Measurements from ENCODE around the gene MBTD1.
"Not testable (repeated sequence)": the region's sequence is repeated elsewhere in the genome, so short reads cannot be mapped to it uniquely, and the experiment has no call there.

Gene MBTD1

GRCh38 chr17:51180486-51180885, 79.4 kb downstream of the MBTD1 start:
- DNase-seq: peak; percentile 34

DNA sequence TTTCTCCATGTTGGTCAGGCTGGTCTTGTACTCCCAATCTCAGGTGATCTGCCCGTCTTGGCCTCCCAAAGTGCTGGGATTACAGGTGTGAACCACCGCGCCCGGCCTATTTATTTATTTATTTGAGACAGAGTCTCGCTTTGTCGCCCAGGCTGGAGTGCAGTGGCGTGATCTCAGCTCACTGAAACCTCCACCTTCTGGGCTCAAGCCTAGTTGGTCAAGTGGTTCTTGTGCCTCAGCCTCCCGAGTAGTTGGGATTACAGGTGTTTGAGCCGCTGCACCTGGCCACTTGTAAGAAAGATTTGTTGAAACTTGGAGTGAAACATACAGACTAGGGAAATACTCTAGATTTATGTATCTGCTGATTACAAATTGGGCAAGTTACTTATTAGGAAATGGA, 87.8 kb downstream of the MBTD1 start:
- H3K9me3 ChIP-seq (ENCODE audit: severe bottlenecking); H3K27me3 ChIP-seq (ENCODE audit: insufficient read depth, low read depth, severe bottlenecking); H3K27ac ChIP-seq; H3K4me3 ChIP-seq (ENCODE audit: low read depth, low read length); DNase-seq: not testable (repeated sequence)
- H3K36me3 ChIP-seq: peaks cover 71% of the 10 kb centered on the region

More at GRCh38 chr17:51180486-51180885, 79.4 kb downstream of the MBTD1 start:
- no peaks in the 10 kb centered on the region for H3K27me3 ChIP-seq (ENCODE audit: insufficient read depth, low read depth, severe bottlenecking)
- TF ChIP-seq CTCF (IDR thresholded peaks at IDR 0.05; ENCODE audit: low read depth, low read length): no peak
- peaks cover 45% of the 10 kb centered on the region for H3K36me3 ChIP-seq
- H3K4me3 ChIP-seq (ENCODE audit: low read depth, low read length): no peak overlapping the region
- no peaks in the 10 kb centered on the region for H3K9me3 ChIP-seq (ENCODE audit: severe bottlenecking)
- H3K27ac ChIP-seq: peak overlapping the region; percentile 7; the same call in 1 of the 2 replicates

DNA sequence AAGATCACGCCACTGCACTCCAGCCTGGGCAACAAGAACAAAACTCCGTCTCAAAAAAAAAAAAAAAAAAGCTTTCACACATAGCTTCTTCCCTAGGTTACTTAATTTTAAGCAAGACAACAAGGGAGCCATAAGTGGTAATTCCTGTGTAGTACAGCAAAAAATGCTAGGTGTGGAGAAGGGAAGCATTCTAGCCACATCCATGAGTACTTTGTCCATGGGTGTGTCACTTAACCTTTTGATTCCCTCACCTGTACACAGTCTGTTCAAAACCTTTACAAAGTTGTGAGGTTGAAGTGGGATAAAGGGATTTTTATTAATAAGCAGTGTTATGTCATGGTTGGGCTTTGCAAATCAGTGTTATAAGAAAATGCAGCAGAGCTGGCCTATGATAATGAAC, 89.1 kb downstream of the MBTD1 start:
- no peak for DNase-seq
- H3K36me3 ChIP-seq: peaks cover 74% of the 10 kb centered on the region

DNA sequence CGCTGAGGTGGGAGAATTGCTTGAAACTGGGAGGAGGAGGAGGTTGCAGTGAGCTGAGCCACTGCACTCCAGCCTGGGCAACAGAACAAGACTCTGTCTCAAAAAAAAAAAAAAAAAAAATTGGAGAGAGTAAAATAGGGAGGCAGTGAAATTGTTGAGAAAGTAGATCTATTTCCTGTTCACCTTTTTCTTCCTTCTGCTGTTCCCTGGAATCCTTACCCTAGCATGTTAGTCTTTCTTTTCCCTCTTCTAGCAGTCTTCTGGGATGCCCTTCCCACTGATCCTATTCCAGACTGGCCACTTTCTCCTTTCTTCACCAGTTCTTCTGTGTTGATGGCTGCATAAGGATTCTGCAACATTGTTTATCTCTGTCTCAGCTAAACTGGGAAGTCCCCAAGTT, 90.5 kb downstream of the MBTD1 start:
- H3K36me3 ChIP-seq: peaks cover 69% of the 10 kb centered on the region
- no peak overlapping the region for H3K27ac ChIP-seq
- H3K4me3 ChIP-seq (ENCODE audit: low read depth, low read length): no peak overlapping the region
- TF ChIP-seq CTCF (IDR thresholded peaks at IDR 0.05; ENCODE audit: low read depth, low read length): no peak
- DNase-seq: no peak
- no peaks in the 10 kb centered on the region for H3K27me3 ChIP-seq (ENCODE audit: insufficient read depth, low read depth, severe bottlenecking)
- no peaks in the 10 kb centered on the region for H3K9me3 ChIP-seq (ENCODE audit: severe bottlenecking)

More for the DNA sequence above, 89.1 kb downstream of the MBTD1 start:
- no peak overlapping the region for H3K4me3 ChIP-seq (ENCODE audit: low read depth, low read length)
- no peaks in the 10 kb centered on the region for H3K27me3 ChIP-seq (ENCODE audit: insufficient read depth, low read depth, severe bottlenecking)
- H3K27ac ChIP-seq: no peak overlapping the region
- H3K9me3 ChIP-seq (ENCODE audit: severe bottlenecking): no peaks in the 10 kb centered on the region
- no peak for TF ChIP-seq CTCF (IDR thresholded peaks at IDR 0.05; ENCODE audit: low read depth, low read length)

- H3K4me3 ChIP-seq (ENCODE audit: low read depth, low read length): peak overlapping the region; percentile 93
- peak; percentile 75 for DNase-seq
- peak; percentile 87 for TF ChIP-seq CTCF (IDR thresholded peaks at IDR 0.05; ENCODE audit: low read depth, low read length)
- no peaks in the 10 kb centered on the region for H3K27me3 ChIP-seq (ENCODE audit: insufficient read depth, low read depth, severe bottlenecking)
- H3K36me3 ChIP-seq: peaks cover 76% of the 10 kb centered on the region
- no peaks in the 10 kb centered on the region for H3K9me3 ChIP-seq (ENCODE audit: severe bottlenecking)
- H3K27ac ChIP-seq: peak overlapping the region; percentile 94
Measured at GRCh38 chr17:51166987-51167931, 92.6 kb downstream of the MBTD1 start.

DNA sequence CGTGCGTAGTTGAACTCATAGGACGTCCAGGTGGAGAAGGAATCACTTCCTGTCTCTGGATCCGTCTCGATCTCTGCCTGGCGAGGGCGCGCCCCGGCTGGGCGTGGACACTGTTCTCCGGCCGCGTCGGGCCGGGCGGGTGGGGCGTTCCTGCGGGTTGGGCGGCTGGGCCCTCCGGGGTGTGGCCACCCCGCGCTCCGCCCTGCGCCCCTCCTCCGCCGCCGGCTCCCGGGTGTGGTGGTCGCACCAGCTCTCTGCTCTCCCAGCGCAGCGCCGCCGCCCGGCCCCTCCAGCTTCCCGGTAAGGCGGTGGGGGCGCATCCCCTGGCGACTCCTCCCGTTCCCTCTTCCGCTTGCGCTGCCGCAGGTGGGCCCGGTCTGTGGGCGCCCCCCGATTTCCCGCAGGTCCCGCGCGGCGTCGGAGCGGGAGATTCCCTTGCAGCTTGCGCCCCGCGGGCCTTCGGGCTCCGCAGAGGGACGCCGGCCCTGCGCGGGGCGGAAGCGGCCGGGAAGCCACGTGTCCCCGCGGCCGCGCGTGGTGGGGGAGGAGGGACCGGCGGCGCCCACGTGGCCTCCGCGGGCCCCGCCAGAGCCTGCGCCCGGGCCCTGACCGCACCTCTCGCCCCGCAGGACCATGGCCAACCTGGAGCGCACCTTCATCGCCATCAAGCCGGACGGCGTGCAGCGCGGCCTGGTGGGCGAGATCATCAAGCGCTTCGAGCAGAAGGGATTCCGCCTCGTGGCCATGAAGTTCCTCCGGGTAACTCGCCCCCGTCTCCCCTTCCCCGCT, 93.5 kb downstream of the MBTD1 start, which contains the start of gene NME2:
TSS of gene NME2 (plus strand) at position 214 of the 789 bp plus-strand sequence. CDS start at position 634, 420 bp downstream.
- Histone ChIP-seq H3K27ac (peak within 1 kb of the TSS; percentile 94), H3K36me3 (peaks cover 76% of the 10 kb centered on the region), H3K27me3 (ENCODE audit: insufficient read depth, low read depth, severe bottlenecking) (no peaks in the 10 kb centered on the region), H3K4me3 (ENCODE audit: low read depth, low read length) (peak within 1 kb of the TSS; percentile 93), H3K9me3 (ENCODE audit: severe bottlenecking) (no peaks in the 10 kb centered on the region)
- 0 out of 2 replicates have a peak, but pooled peaks have one; percentile 3 for TF ChIP-seq CTCF (IDR thresholded peaks at IDR 0.05; ENCODE audit: low read depth, low read length)
- peak; percentile 97 for DNase-seq
